A673 (cell line): Measurements from ENCODE around the gene INHBB. TPM values are rescaled to one million over a fixed set of nuclear protein-coding genes. Genes with fewer than 3 reads are reported as not detected.

Source experiments
- BruUV-seq: library from RNA; stranded (reverse); fragments of 400-500 nt; replicated peaks from 2 replicates; lab custom pipeline; 2021; lab: Mats Ljungman, UMichigan
- CTCF ChIA-PET: fragments of 300-600 bp; sonication (Branson Sonifier 250); formaldehyde crosslinking; loops from one replicate; lab custom pipeline; 2022; ENCODE audit warnings: antibody characterized with exemption; lab: Charles Lee
- POLR2A ChIA-PET: fragments of 300-600 bp; sonication (Branson Sonifier 250); formaldehyde crosslinking; loops from one replicate; lab custom pipeline; 2022; ENCODE audit warnings: antibody characterized with exemption; ENCODE audit not compliant: low non-redundant PET; lab: Charles Lee
- DNase-seq: peaks from one replicate; pipeline ENCODE4 v3.0.0-alpha.2; 2015; ENCODE audit warnings: low spot score
- H3K27ac ChIP-seq: fragments of 200-600 bp; sonication (generic); 2 replicates; pipeline ENCODE4 v1.5.1; 2016; ENCODE audit warnings: mixed run types, low read depth, mild to moderate bottlenecking, mixed read lengths, antibody characterized with exemption, low read length; ENCODE audit not compliant: poor library complexity, severe bottlenecking
- H3K27me3 ChIP-seq: fragments of 200-600 bp; sonication (generic); replicated peaks from 2 replicates; pipeline ENCODE4 v1.6.1; 2017; ENCODE audit warnings: mixed run types, low read depth, mild to moderate bottlenecking, mixed read lengths, antibody characterized with exemption, low read length; ENCODE audit not compliant: insufficient read depth, poor library complexity
- H3K36me3 ChIP-seq: fragments of 200-600 bp; sonication (generic); 2 replicates; pipeline ENCODE4 v1.6.1; 2016; ENCODE audit warnings: mixed run types, mild to moderate bottlenecking, mixed read lengths, antibody characterized with exemption, low read length; ENCODE audit not compliant: insufficient read depth, poor library complexity, severe bottlenecking
- H3K4me1 ChIP-seq: fragments of 200-600 bp; sonication (generic); 2 replicates; pipeline ENCODE4 v1.6.1; 2017; ENCODE audit warnings: mixed run types, mild to moderate bottlenecking, mixed read lengths, antibody characterized with exemption, low read length; ENCODE audit not compliant: insufficient read depth, poor library complexity, severe bottlenecking
- H3K4me3 ChIP-seq: fragments of 200-600 bp; sonication (generic); 2 replicates; pipeline ENCODE4 v1.5.1; 2016; ENCODE audit warnings: low read depth, mixed run types, mild to moderate bottlenecking, mixed read lengths, low read length; ENCODE audit not compliant: poor library complexity, severe bottlenecking
- H3K9me3 ChIP-seq: fragments of 200-600 bp; sonication (generic); 2 replicates; pipeline ENCODE4 v1.6.1; 2016; ENCODE audit warnings: mixed run types, low read depth, mild to moderate bottlenecking, mixed read lengths, antibody characterized with exemption, low read length; ENCODE audit not compliant: poor library complexity, severe bottlenecking
- EZH2 ChIP-seq: fragments of 200-600 bp; sonication (generic); IDR thresholded peaks from 2 replicates; pipeline ENCODE4 v1.6.1; 2017; ENCODE audit warnings: borderline replicate concordance, low read depth, mild to moderate bottlenecking, mixed read lengths, antibody characterized with exemption, low read length; ENCODE audit not compliant: poor library complexity, severe bottlenecking
- intact Hi-C: fragments of 100-400 bp; cut with micrococcal nuclease; formaldehyde crosslinking; loops from one replicate; pipeline ENCODE4 v1.10.0; 2022; ENCODE audit not compliant: unreplicated experiment
- total RNA-seq: library from RNA; stranded (reverse); gene quantifications from 2 replicates; pipeline ENCODE4 v1.2.3, GENCODE V29; 2021
- TF ChIP-seq, protein P1 (sequence below): fragments of 300-800, 200-600 bp; sonication (generic); conservative IDR thresholded peaks from 2 replicates; pipeline ENCODE4 v1.5.1; 2017; ENCODE audit warnings: low read depth, mild to moderate bottlenecking, antibody characterized with exemption, low read length, moderate library complexity, mixed read lengths

Gene INHBB
- total RNA-seq, 1 experiment from 2014 or later = 0.09 TPM

DNA sequence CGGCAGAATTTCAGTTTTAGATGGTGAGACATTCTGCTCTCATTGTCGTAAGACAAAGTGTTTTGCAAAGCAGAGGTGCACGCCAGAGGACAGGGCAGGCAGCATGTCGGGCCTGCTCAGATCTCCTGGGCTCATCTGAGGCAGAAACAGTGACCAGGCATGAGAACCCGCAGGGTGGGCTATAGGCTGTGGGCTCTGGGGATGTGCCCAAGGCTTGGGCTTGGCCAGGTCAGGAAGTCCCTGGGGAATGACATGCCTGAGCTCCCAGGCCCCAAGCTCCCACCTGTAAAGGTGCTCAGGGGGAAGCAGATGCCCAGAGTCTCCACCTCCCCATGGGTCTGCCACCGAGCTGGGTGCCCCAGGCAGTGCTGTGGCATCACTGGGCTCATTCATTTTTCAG lies 35.3 kb downstream of the INHBB start:
- H3K36me3 ChIP-seq = no peaks in the 10 kb centered on the region
- no peak for TF ChIP-seq EZH2
- TF ChIP-seq, protein P1, sequence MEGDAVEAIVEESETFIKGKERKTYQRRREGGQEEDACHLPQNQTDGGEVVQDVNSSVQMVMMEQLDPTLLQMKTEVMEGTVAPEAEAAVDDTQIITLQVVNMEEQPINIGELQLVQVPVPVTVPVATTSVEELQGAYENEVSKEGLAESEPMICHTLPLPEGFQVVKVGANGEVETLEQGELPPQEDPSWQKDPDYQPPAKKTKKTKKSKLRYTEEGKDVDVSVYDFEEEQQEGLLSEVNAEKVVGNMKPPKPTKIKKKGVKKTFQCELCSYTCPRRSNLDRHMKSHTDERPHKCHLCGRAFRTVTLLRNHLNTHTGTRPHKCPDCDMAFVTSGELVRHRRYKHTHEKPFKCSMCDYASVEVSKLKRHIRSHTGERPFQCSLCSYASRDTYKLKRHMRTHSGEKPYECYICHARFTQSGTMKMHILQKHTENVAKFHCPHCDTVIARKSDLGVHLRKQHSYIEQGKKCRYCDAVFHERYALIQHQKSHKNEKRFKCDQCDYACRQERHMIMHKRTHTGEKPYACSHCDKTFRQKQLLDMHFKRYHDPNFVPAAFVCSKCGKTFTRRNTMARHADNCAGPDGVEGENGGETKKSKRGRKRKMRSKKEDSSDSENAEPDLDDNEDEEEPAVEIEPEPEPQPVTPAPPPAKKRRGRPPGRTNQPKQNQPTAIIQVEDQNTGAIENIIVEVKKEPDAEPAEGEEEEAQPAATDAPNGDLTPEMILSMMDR = no peak
- no peak for DNase-seq
- CTCF ChIA-PET = no interaction called here
- intact Hi-C loops = no loop called here
- H3K27me3 ChIP-seq = no peaks in the 10 kb centered on the region
- no peak overlapping the region for H3K4me3 ChIP-seq
- no peak overlapping the region for H3K27ac ChIP-seq
- H3K4me1 ChIP-seq = peaks cover 5% of the 10 kb centered on the region
- H3K9me3 ChIP-seq = no peaks in the 10 kb centered on the region
- no TSS peak for BruUV-seq
- POLR2A ChIA-PET = no interaction called here

DNA sequence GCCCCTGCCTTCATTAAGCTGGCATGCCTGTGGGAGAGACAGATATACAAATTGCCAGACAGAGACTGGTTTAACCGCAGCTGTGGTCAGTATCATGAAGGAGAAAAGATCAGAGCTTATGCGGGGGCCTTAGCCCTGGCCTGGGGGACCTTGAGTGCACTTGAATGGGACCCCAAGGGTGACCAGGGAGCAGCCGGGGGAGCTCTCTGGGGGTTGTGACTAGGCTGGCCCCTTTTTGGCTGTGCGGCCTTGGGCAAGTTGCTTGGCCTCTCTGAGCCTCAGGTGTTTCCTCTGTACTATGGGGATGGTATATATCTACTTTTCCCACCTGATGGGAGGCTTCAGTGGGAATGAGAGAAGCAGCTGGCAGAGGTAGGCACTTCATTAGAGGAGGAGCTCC lies 35.7 kb downstream of the INHBB start:
- CTCF ChIA-PET = no interaction called here

DNA sequence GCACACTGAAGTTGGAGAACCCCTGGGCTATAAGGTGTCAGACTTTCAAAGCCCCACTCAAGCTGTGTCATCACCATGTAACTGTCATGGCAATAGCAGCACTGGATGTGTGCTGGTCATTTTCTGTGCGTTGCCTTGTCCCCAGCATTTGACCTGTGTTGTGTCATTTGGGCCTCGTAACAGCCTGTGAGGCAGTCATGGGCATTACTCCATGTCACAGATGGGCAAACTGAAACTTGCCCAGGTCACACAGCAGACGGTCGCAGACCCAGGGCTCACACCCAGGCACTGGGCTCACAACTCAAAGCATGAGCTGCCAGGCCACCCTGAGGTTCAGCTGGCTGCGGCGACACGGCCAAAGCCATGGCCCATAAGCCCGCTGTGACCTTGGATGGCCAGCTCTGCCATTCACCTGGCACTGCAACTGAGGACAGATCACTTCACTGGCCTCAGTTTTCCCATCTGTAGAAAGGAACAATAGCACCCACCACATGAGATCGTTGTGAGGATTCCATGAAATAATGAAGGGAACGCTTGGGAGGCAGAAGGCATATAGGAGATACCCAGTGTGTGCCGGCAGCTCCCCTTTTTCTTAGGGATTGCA lies 36.7 kb downstream of the INHBB start:
- H3K27ac ChIP-seq = no peak overlapping the region
- no TSS peak for BruUV-seq
- no peak for DNase-seq
- ChIA-PET POLR2A (no interaction called here), CTCF (no interaction called here)
- peaks cover 5% of the 10 kb centered on the region for H3K4me1 ChIP-seq
- H3K36me3 ChIP-seq = no peaks in the 10 kb centered on the region
- intact Hi-C loops = no loop called here
- no peaks in the 10 kb centered on the region for H3K9me3 ChIP-seq
- H3K4me3 ChIP-seq = no peak overlapping the region
- TF ChIP-seq, protein P1 = no peak
- H3K27me3 ChIP-seq = no peaks in the 10 kb centered on the region

More for the DNA sequence above, 35.7 kb downstream of the INHBB start:
- DNase-seq = no peak
- TF ChIP-seq, protein P1 = no peak
- no peak overlapping the region for H3K4me3 ChIP-seq
- no TSS peak for BruUV-seq
- no peak overlapping the region for H3K27ac ChIP-seq
- H3K9me3 ChIP-seq = no peaks in the 10 kb centered on the region
- no peaks in the 10 kb centered on the region for H3K27me3 ChIP-seq
- H3K4me1 ChIP-seq = peaks cover 5% of the 10 kb centered on the region
- POLR2A ChIA-PET = no interaction called here
- no peaks in the 10 kb centered on the region for H3K36me3 ChIP-seq
- intact Hi-C loops = no loop called here
